HL-60 (cell line): Measurements from ENCODE around the gene PAX1.

ENCODE experiments used
- DNase-seq, 2 experiments: peaks; one replicate each; pipeline ENCODE4 v3.0.0-alpha.2; 2010 to 2020; ENCODE audit warnings: low read depth in 1 of 2, low spot score in 1 of 2
- H3K27ac ChIP-seq: fragments of 250-450 bp; sonication (Bioruptor Pico); replicated peaks from 2 replicates; pipeline ENCODE4 v1.5.1; 2020; ENCODE audit warnings: mild to moderate bottlenecking, moderate library complexity
- H3K27me3 ChIP-seq: fragments of 250-450 bp; sonication (Bioruptor Pico); 2 replicates; pipeline ENCODE4 v1.5.1; 2021; ENCODE audit warnings: mild to moderate bottlenecking, moderate library complexity; ENCODE audit not compliant: insufficient read depth, poor library complexity, severe bottlenecking
- H3K4me3 ChIP-seq: replicated peaks from 2 replicates; pipeline ENCODE4 v1.5.1; 2011; ENCODE audit warnings: mild to moderate bottlenecking, control low read depth, low read length; ENCODE audit not compliant: insufficient read depth
- CTCF ChIP-seq: IDR thresholded peaks from one replicate; pipeline ENCODE4 v1.5.1; 2011; ENCODE audit warnings: low read length, control low read depth, inconsistent platforms; ENCODE audit not compliant: insufficient read depth
- GABPA ChIP-seq: IDR thresholded peaks from 2 replicates; pipeline ENCODE4 v1.6.1; 2012; ENCODE audit warnings: low read depth
- POLR2AphosphoS5 ChIP-seq: IDR thresholded peaks from 2 replicates; pipeline ENCODE4 v1.6.1; 2012; ENCODE audit warnings: low read depth
- REST ChIP-seq: IDR thresholded peaks from 2 replicates; pipeline ENCODE4 v1.6.1; 2012; ENCODE audit warnings: low read depth; ENCODE audit not compliant: insufficient replicate concordance
- SPI1 ChIP-seq: IDR thresholded peaks from 2 replicates; pipeline ENCODE4 v1.6.1; 2012; ENCODE audit warnings: low read depth, mild to moderate bottlenecking, borderline replicate concordance

Gene PAX1

GRCh38 chr20:21710341-21710740, 4.9 kb downstream of the PAX1 start:
- Histone ChIP-seq H3K27ac (no peak overlapping the region), H3K27me3 (peaks cover 79% of the 10 kb centered on the region), H3K4me3 (no peak overlapping the region)
- TF ChIP-seq CTCF: no peak
- no peak for TF ChIP-seq GABPA
- no peak for TF ChIP-seq REST
- TF ChIP-seq SPI1: no peak
- TF ChIP-seq POLR2AphosphoS5: no peak
- no peak for DNase-seq

- DNase-seq: no peak
- no peak for TF ChIP-seq REST
- no peak for TF ChIP-seq SPI1
- no peak for TF ChIP-seq POLR2AphosphoS5
- no peak for TF ChIP-seq CTCF
- no peak for TF ChIP-seq GABPA
- Histone ChIP-seq H3K27me3 (peaks cover 83% of the 10 kb centered on the region), H3K4me3 (no peak overlapping the region), H3K27ac (no peak overlapping the region)
Measured at GRCh38 chr20:21710863-21711431, 5.5 kb downstream of the PAX1 start.

- Histone ChIP-seq H3K27me3 (peaks cover 71% of the 10 kb centered on the region), H3K4me3 (no peak overlapping the region), H3K27ac (no peak overlapping the region)
- TF ChIP-seq SPI1 (no peak), CTCF (no peak), POLR2AphosphoS5 (no peak), GABPA (no peak)
- no peak for DNase-seq
Measured at GRCh38 chr20:21712443-21713059, 7.1 kb downstream of the PAX1 start.

- H3K27ac ChIP-seq: no peak overlapping the region
- H3K27me3 ChIP-seq: peaks cover 69% of the 10 kb centered on the region
Measured at GRCh38 chr20:21713470-21713869, 8.0 kb downstream of the PAX1 start.

More at GRCh38 chr20:21713470-21713869, 8.0 kb downstream of the PAX1 start:
- TF ChIP-seq SPI1 (no peak), GABPA (no peak), POLR2AphosphoS5 (no peak), CTCF (no peak), REST (no peak)
- H3K4me3 ChIP-seq: no peak overlapping the region
- DNase-seq: no peak
